H1 (cell line): ENCODE measurements around the gene STK16. TPM values are rescaled to one million over a fixed set of nuclear protein-coding genes. Genes with fewer than 3 reads are reported as not detected.

Experiments used
- BACH1 ChIP-seq: IDR thresholded peaks from 2 replicates; pipeline ENCODE4 v1.6.1; 2012; ENCODE audit warnings: low read length, improper control_type of control experiment
- CBX5 ChIP-seq: fragments of 300-800, 300-1000 bp; sonication (generic); IDR thresholded peaks from 2 replicates; pipeline ENCODE4 v1.7.1; 2016; ENCODE audit warnings: antibody characterized with exemption, low read length, low read depth
- EGR1 ChIP-seq: IDR thresholded peaks from 2 replicates; pipeline ENCODE4 v1.6.1; 2011; ENCODE audit warnings: low read depth, low read length, borderline replicate concordance
- EP300 ChIP-seq, 2 experiments: IDR thresholded peaks; 1 replicate in 1 of 2; 2 replicates in 1 of 2; pipeline ENCODE4 v1.6.1; 2011 to 2012; ENCODE audit warnings: low read depth in 2 of 2, low read length in 2 of 2, mild to moderate bottlenecking in 2 of 2, borderline replicate concordance in 1 of 2, inconsistent platforms in 1 of 2, moderate library complexity in 1 of 2
- FOSL1 ChIP-seq: IDR thresholded peaks from 2 replicates; pipeline ENCODE4 v1.6.1; 2011; ENCODE audit warnings: mild to moderate bottlenecking, low read depth, low read length, moderate library complexity; ENCODE audit not compliant: insufficient read depth
- RAD21 ChIP-seq, 2 experiments: IDR thresholded peaks in 1 of 2; conservative IDR thresholded peaks in 1 of 2; 2 replicates each; pipeline ENCODE4 v1.6.1; 2011; ENCODE audit warnings: low read depth in 2 of 2, low read length in 2 of 2, improper control_type of control experiment in 1 of 2, inconsistent platforms in 1 of 2, mild to moderate bottlenecking in 1 of 2, moderate library complexity in 1 of 2
- RNF2 ChIP-seq: fragments of 200-900, 300-1000 bp; sonication (generic); IDR thresholded peaks from 2 replicates; pipeline ENCODE4 v1.7.1; 2016; ENCODE audit warnings: borderline replicate concordance, low read depth, mild to moderate bottlenecking, antibody characterized with exemption, low read length; ENCODE audit not compliant: poor library complexity, severe bottlenecking; ENCODE audit errors: missing control alignments
- SP2 ChIP-seq: IDR thresholded peaks from 2 replicates; pipeline ENCODE4 v1.6.1; 2012; ENCODE audit warnings: mild to moderate bottlenecking, low read length, inconsistent platforms
- TBP ChIP-seq: IDR thresholded peaks from 2 replicates; pipeline ENCODE4 v1.6.1; 2011; ENCODE audit warnings: low read depth, low read length, improper control_type of control experiment
- YY1 ChIP-seq: IDR thresholded peaks from 2 replicates; pipeline ENCODE4 v1.6.1; 2011; ENCODE audit warnings: low read depth, mild to moderate bottlenecking, low read length
- ZNF274 ChIP-seq: IDR thresholded peaks from 2 replicates; pipeline ENCODE4 v1.7.0; 2012; ENCODE audit warnings: low read length, borderline replicate concordance; ENCODE audit errors: extremely low read depth
- polyA plus RNA-seq, 7 experiments: library from polyadenylated mRNA; depleted of rRNA in 3 of 7; stranded (reverse) in 5 of 7; unstranded in 2 of 7; fragments of >200 nt in 5 of 7; fragments of 200-250 nt in 2 of 7; gene quantifications; 1 replicate in 5 of 7; 2 replicates in 1 of 7; 4 replicates in 1 of 7; pipeline versions ENCODE4 v1.2.1 to v1.2.3, GENCODE V29; 2011 to 2013; ENCODE audit warnings: missing spikeins in 2 of 7, mixed read lengths in 2 of 7
- total RNA-seq: library from RNA; stranded (reverse); fragmentation: NEBNext Ultra II Directional; extraction: Animal tissue kit (Norgen Biotek cat#: 25700); gene quantifications from 2 replicates; pipeline ENCODE4 v1.2.1, GENCODE V29; 2021
- TF ChIP-seq, protein P1 (sequence below): fragments of 300-600 bp; sonication (generic); IDR thresholded peaks from 2 replicates; pipeline ENCODE4 v1.7.1; 2012; ENCODE audit warnings: low read length, moderate library complexity, mild to moderate bottlenecking, inconsistent platforms; ENCODE audit not compliant: insufficient replicate concordance

Gene STK16
- total and polyA plus RNA-seq, 2 of the 8 experiments (the other 6 are each of a cell fraction or from before 2014, with no cell fraction given), result 21.3 to 51.4 TPM

DNA sequence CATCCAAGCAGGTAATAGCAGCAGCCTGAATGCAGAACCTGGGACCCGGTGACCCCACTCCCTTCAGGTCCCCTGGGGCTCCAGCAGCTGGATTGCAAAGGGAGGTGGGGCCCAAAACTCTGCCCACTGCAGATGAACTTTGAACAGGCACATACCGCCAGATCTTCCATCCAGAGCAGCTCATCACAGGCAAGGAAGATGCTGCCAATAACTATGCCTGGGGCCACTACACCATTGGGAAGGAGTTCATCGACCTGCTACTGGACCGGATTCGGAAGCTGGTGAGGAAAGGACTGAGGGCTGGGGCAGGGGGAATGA is 24.7 kb downstream of the STK16 start (continued):
- TF ChIP-seq, protein P1, sequence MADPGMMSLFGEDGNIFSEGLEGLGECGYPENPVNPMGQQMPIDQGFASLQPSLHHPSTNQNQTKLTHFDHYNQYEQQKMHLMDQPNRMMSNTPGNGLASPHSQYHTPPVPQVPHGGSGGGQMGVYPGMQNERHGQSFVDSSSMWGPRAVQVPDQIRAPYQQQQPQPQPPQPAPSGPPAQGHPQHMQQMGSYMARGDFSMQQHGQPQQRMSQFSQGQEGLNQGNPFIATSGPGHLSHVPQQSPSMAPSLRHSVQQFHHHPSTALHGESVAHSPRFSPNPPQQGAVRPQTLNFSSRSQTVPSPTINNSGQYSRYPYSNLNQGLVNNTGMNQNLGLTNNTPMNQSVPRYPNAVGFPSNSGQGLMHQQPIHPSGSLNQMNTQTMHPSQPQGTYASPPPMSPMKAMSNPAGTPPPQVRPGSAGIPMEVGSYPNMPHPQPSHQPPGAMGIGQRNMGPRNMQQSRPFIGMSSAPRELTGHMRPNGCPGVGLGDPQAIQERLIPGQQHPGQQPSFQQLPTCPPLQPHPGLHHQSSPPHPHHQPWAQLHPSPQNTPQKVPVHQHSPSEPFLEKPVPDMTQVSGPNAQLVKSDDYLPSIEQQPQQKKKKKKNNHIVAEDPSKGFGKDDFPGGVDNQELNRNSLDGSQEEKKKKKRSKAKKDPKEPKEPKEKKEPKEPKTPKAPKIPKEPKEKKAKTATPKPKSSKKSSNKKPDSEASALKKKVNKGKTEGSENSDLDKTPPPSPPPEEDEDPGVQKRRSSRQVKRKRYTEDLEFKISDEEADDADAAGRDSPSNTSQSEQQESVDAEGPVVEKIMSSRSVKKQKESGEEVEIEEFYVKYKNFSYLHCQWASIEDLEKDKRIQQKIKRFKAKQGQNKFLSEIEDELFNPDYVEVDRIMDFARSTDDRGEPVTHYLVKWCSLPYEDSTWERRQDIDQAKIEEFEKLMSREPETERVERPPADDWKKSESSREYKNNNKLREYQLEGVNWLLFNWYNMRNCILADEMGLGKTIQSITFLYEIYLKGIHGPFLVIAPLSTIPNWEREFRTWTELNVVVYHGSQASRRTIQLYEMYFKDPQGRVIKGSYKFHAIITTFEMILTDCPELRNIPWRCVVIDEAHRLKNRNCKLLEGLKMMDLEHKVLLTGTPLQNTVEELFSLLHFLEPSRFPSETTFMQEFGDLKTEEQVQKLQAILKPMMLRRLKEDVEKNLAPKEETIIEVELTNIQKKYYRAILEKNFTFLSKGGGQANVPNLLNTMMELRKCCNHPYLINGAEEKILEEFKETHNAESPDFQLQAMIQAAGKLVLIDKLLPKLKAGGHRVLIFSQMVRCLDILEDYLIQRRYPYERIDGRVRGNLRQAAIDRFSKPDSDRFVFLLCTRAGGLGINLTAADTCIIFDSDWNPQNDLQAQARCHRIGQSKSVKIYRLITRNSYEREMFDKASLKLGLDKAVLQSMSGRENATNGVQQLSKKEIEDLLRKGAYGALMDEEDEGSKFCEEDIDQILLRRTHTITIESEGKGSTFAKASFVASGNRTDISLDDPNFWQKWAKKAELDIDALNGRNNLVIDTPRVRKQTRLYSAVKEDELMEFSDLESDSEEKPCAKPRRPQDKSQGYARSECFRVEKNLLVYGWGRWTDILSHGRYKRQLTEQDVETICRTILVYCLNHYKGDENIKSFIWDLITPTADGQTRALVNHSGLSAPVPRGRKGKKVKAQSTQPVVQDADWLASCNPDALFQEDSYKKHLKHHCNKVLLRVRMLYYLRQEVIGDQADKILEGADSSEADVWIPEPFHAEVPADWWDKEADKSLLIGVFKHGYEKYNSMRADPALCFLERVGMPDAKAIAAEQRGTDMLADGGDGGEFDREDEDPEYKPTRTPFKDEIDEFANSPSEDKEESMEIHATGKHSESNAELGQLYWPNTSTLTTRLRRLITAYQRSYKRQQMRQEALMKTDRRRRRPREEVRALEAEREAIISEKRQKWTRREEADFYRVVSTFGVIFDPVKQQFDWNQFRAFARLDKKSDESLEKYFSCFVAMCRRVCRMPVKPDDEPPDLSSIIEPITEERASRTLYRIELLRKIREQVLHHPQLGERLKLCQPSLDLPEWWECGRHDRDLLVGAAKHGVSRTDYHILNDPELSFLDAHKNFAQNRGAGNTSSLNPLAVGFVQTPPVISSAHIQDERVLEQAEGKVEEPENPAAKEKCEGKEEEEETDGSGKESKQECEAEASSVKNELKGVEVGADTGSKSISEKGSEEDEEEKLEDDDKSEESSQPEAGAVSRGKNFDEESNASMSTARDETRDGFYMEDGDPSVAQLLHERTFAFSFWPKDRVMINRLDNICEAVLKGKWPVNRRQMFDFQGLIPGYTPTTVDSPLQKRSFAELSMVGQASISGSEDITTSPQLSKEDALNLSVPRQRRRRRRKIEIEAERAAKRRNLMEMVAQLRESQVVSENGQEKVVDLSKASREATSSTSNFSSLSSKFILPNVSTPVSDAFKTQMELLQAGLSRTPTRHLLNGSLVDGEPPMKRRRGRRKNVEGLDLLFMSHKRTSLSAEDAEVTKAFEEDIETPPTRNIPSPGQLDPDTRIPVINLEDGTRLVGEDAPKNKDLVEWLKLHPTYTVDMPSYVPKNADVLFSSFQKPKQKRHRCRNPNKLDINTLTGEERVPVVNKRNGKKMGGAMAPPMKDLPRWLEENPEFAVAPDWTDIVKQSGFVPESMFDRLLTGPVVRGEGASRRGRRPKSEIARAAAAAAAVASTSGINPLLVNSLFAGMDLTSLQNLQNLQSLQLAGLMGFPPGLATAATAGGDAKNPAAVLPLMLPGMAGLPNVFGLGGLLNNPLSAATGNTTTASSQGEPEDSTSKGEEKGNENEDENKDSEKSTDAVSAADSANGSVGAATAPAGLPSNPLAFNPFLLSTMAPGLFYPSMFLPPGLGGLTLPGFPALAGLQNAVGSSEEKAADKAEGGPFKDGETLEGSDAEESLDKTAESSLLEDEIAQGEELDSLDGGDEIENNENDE, result no peak
- TF ChIP-seq EP300 (IDR thresholded peaks at IDR 0.05; ENCODE audit: borderline replicate concordance in 1 of 2, low read depth in 2 of 2, low read length in 2 of 2) (no peak), BACH1 (no peak), FOSL1 (no peak), EGR1 (no peak), TBP (no peak), ZNF274 (no peak), YY1 (no peak), CBX5 (no peak), SP2 (no peak), RNF2 (no peak), RAD21 (IDR thresholded peaks at IDR 0.05 in 1 of 2, conservative IDR thresholded peaks at IDR 0.05 in 1 of 2; ENCODE audit: low read depth in 2 of 2, low read length in 2 of 2) (no peak)
